GM19351 (cell line): ENCODE measurements around the gene CDK4.

Experiments
- ATAC-seq: cut with Tn5 transposase; IDR thresholded peaks from one replicate; pipeline ENCODE4 v1.9.1; 2021; ENCODE audit warnings: mild to moderate bottlenecking, moderate library complexity; ENCODE audit not compliant: unreplicated experiment

Gene CDK4

GRCh38 chr12:57772429-57773322 is 20.6 kb upstream of the CDK4 start, which contains the start of gene EEF1AKMT3:
Gene EEF1AKMT3, plus strand, starts transcription at chr12:57772614. Its CDS starts 111 bp downstream, at chr12:57772725.
- ATAC-seq: peak; percentile 5

GRCh38 chr12:57771873-57772428 is 19.8 kb upstream of the CDK4 start, which contains the start of gene METTL1:
Gene METTL1, minus strand, starts transcription at chr12:57772105. Its CDS starts 22 bp downstream, at chr12:57772083.
- peak; percentile 80 for ATAC-seq

- peak; percentile 76 for ATAC-seq
Measured at GRCh38 chr12:57771236-57771872, 19.2 kb upstream of the CDK4 start.

- no peak for ATAC-seq
Measured at GRCh38 chr12:57770734-57771133, 18.6 kb upstream of the CDK4 start.

GRCh38 chr12:57769594-57769993 is 17.5 kb upstream of the CDK4 start:
- no peak for ATAC-seq

- ATAC-seq: no peak
Measured at GRCh38 chr12:57767876-57768275, 15.8 kb upstream of the CDK4 start.

- ATAC-seq: no peak
Measured at GRCh38 chr12:57767305-57767698, 15.2 kb upstream of the CDK4 start.

- no peak for ATAC-seq
Measured at GRCh38 chr12:57766464-57767304, 14.6 kb upstream of the CDK4 start, which contains the start of gene CYP27B1. Gene CYP27B1, minus strand, starts transcription at chr12:57767078. Its CDS starts 37 bp downstream, at chr12:57767041.

GRCh38 chr12:57765698-57766463 is 13.8 kb upstream of the CDK4 start:
- no peak for ATAC-seq

GRCh38 chr12:57765003-57765697 is 13.0 kb upstream of the CDK4 start:
- ATAC-seq: peak; percentile 64

- ATAC-seq: peak; percentile 1
Measured at GRCh38 chr12:57764662-57765002, 12.5 kb upstream of the CDK4 start.

GRCh38 chr12:57763881-57764661 is 12.0 kb upstream of the CDK4 start:
- no peak for ATAC-seq

GRCh38 chr12:57762463-57762862 is 10.4 kb upstream of the CDK4 start:
- no peak for ATAC-seq

- no peak for ATAC-seq
Measured at GRCh38 chr12:57761391-57761998, 9.4 kb upstream of the CDK4 start.

GRCh38 chr12:57760347-57760982 is 8.4 kb upstream of the CDK4 start:
- ATAC-seq: no peak

GRCh38 chr12:57759360-57759980 is 7.4 kb upstream of the CDK4 start:
- ATAC-seq: no peak
